Measurements from ENCODE around the gene ZNF425. TPM values are rescaled to one million over a fixed set of nuclear protein-coding genes. Genes with fewer than 3 reads are reported as not detected.

The ZNF425 gene
- polyA plus RNA-seq, 1 experiment, result 2.1 TPM

DNA sequence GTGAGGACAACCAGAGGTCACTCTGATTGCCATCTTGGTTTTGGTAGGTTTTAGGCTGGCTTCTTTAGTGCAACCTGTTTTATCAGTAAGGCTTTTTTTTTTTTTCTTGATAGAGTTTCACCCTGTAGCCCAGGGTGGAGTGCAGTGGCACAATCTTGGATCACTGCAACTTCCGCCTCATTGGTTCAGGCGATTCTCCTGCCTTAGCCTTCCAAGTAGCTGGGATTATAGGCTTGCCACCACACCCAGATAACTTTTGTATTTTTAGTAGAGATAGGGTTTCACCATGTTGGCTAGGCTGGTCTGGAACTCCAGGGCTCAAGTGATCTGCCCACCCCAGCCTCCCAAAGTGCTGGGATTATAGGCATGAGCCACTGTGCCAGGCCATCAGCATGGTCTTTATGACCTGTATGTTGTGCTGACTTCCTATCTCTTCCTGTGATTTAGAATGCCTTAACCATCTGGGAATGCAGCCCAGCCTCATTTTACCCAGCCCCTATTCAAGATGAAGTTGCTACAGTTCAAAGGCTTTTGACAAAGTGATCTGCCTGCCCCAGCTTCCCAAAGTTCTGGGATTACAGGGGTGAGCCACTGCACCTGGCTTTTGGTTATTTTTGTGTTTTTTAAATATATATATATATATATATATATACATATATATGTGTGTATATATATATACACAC is 7.0 kb upstream of the ZNF425 start:
- ChIA-PET CTCF (interaction anchor here (1.3 kb wide), 1 partner anchor 14 kb away, joined by 5 read pairs; the partner anchor contains the start of gene ZNF398), POLR2A (no interaction called here)
- H3K9me3 ChIP-seq (ENCODE audit: control insufficient read depth, insufficient read depth, low read length), result peaks cover 9% of the 10 kb centered on the region
- TF ChIP-seq, protein P1, sequence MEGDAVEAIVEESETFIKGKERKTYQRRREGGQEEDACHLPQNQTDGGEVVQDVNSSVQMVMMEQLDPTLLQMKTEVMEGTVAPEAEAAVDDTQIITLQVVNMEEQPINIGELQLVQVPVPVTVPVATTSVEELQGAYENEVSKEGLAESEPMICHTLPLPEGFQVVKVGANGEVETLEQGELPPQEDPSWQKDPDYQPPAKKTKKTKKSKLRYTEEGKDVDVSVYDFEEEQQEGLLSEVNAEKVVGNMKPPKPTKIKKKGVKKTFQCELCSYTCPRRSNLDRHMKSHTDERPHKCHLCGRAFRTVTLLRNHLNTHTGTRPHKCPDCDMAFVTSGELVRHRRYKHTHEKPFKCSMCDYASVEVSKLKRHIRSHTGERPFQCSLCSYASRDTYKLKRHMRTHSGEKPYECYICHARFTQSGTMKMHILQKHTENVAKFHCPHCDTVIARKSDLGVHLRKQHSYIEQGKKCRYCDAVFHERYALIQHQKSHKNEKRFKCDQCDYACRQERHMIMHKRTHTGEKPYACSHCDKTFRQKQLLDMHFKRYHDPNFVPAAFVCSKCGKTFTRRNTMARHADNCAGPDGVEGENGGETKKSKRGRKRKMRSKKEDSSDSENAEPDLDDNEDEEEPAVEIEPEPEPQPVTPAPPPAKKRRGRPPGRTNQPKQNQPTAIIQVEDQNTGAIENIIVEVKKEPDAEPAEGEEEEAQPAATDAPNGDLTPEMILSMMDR (IDR thresholded peaks at IDR 0.05; ENCODE audit: low read depth, low read length), result no peak
- H3K27me3 ChIP-seq (ENCODE audit: control insufficient read depth, insufficient read depth, low read length), result no peaks in the 10 kb centered on the region
- no peak for DNase-seq (ENCODE audit: low read depth, low spot score)
- H3K4me3 ChIP-seq (ENCODE audit: low read depth, low read length), result no peak overlapping the region
- no peak overlapping the region for H3K27ac ChIP-seq (ENCODE audit: low read depth, low read length)

DNA sequence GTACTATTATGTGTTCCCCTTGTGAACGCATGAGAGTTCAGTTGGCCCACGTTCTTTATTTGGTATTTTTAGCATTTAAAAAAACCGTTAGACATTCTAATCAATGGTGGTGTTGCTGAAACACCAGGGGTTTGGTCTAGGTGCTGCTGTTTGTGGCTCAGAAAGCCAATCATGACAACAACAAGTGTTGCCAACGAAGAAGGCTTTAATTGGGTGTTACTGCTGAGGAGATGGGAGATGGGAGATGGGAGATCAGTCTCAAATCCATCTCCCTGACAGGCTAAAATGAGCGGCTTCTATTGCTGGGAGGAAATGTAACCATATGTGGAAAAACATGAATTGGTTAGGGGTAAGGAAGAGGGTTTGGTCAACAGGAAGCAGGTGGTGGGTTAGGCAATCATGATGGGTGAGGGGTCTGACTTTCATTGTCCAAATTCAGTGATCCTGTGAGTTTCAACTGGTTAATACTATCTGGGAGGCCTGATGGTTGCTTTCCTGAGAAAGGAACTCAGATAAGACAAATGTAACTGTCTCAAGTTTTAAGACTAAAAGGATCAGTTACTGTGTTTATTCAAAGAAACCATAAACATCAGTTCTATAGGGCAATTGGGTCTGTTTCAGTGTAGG is 4.6 kb upstream of the ZNF425 start:
- H3K9me3 ChIP-seq (ENCODE audit: control insufficient read depth, insufficient read depth, low read length), result peaks cover 7% of the 10 kb centered on the region
- no peak overlapping the region for H3K27ac ChIP-seq (ENCODE audit: low read depth, low read length)
- DNase-seq (ENCODE audit: low read depth, low spot score), result no peak
- H3K4me3 ChIP-seq (ENCODE audit: low read depth, low read length), result no peak overlapping the region
- ChIA-PET CTCF (no interaction called here), POLR2A (no interaction called here)
- H3K27me3 ChIP-seq (ENCODE audit: control insufficient read depth, insufficient read depth, low read length), result no peaks in the 10 kb centered on the region
- TF ChIP-seq, protein P1 (IDR thresholded peaks at IDR 0.05; ENCODE audit: low read depth, low read length), result no peak

DNA sequence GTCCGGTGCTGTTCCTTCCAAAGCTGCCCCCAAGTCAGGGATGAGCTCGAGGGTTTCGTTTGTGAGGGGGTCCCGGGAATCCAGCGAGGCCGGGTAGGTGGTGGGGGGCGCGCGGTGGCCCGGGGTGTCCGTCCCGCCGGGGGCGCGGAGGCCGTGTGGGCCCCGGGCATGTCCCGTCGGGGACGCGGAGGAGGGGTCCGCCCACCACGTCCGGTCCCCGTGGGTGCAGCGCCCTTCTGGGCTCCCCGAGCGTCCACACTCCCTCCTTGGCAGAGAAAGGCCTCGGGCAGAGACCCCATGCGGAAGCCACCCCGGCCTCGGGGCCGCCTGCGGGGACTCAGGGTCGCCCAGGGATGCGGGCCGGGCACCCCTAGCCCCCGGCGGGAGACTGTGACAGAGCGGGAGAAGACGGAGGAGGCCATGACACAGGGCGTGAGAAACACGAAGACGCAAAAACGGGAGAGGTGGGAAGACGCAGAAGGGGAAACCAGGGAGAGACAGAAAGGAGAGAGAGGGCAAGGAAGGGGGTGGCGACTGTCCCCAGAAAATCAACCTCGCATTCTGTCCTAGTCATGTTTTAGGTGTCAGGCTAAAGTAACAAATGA is 640 bp upstream of the ZNF425 start:
- Histone ChIP-seq H3K9me3 (ENCODE audit: control insufficient read depth, insufficient read depth, low read length) (peaks cover 7% of the 10 kb centered on the region), H3K27ac (ENCODE audit: low read depth, low read length) (peak overlapping the region; percentile 65), H3K27me3 (ENCODE audit: control insufficient read depth, insufficient read depth, low read length) (no peaks in the 10 kb centered on the region), H3K4me3 (ENCODE audit: low read depth, low read length) (peak overlapping the region; percentile 91)
- POLR2A ChIA-PET, result interaction anchor here (2.2 kb wide), 2 partner anchors 21 to 69 kb away, joined by 8 to 20 read pairs; partner anchors contain the start of genes ZNF282 and ZNF398
- no peak for DNase-seq (ENCODE audit: low read depth, low spot score)
- TF ChIP-seq, protein P1 (IDR thresholded peaks at IDR 0.05; ENCODE audit: low read depth, low read length), result no peak
- CTCF ChIA-PET, result interaction anchor here (0.6 to 4.1 kb wide), 39 partner anchors 9 to 426 kb away, joined by 3 to 41 read pairs (median 4); partner anchors contain the start of genes ZNF282, ZNF398 and ZNF786

DNA sequence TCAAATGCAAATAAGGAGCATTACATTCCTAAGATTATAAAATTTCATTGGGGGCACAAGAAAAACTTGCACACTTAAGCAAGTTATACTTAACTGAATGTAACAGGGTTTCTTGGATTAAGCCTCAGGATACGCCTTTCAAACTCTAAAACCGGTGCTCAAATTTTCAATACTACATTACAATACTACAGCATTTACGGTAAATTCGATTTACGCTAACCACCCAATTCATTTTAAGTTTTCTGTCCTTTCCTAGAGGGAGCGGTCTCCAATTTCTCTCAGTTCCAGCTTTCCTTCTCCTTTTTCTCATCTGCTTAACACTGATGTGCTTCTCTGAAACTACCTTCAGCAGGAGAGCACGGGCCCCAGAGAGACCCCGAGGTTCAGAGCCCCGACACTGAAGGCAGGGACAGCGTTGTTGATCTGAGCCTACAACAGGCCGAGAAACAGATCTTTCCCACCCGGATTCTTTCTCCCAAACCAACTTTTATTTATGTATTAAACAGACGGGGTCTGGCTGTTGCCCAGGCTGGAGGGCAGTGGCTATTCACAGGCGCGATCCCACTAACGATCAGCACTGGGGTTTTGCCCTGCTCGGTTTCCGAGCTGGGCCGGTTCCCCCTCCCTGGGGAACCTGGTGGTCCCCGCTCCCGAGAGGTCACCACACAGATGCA is 798 bp downstream of the ZNF425 start:
- Histone ChIP-seq H3K9me3 (ENCODE audit: control insufficient read depth, insufficient read depth, low read length) (no peaks in the 10 kb centered on the region; the same call in 1 of the 2 replicates), H3K27me3 (ENCODE audit: control insufficient read depth, insufficient read depth, low read length) (no peaks in the 10 kb centered on the region), H3K4me3 (ENCODE audit: low read depth, low read length) (peak overlapping the region; percentile 91), H3K27ac (ENCODE audit: low read depth, low read length) (peak overlapping the region; percentile 82)
- DNase-seq (ENCODE audit: low read depth, low spot score), result no peak
- POLR2A ChIA-PET, result interaction anchor here (0.5 to 2.2 kb wide), 8 partner anchors 23 to 138 kb away, joined by 3 to 20 read pairs (median 4); partner anchors contain the start of genes ZNF282 and ZNF398
- CTCF ChIA-PET, result interaction anchor here (0.7 to 4.1 kb wide), 17 partner anchors 10 to 498 kb away, joined by 3 to 41 read pairs (median 6); partner anchors contain the start of genes ZNF398 and ZNF786
- TF ChIP-seq, protein P1 (IDR thresholded peaks at IDR 0.05; ENCODE audit: low read depth, low read length), result no peak

Measured in AG04450 (cell line).